ENCODE data around the gene PHC2.

Gene PHC2

DNA sequence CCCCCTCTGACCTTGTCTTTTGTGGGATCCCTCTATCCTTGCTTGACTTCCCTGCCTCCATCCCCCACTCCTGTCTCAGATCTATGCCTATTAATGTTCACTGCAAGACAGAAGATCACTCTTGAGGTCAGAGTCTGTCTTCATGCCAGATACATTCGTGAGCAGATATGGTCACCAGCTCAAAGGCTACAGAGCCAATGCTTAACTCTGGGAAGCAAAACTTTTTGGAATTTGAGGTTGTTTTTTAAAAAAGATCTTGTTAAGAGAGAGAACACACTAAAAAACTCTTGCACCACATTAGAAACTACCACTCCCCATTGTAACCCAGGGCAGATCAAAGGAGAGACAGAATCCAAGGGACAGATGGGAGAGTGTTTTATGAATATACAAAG lies 92.9 kb downstream of the PHC2 start:
- no peak for TF ChIP-seq ZBTB7A (IDR thresholded peaks at IDR 0.05; ENCODE audit: low read depth)
- TF ChIP-seq YY1 (IDR thresholded peaks at IDR 0.05; ENCODE audit: low read depth) = no peak
- no peak for TF ChIP-seq CEBPB (IDR thresholded peaks at IDR 0.05)
- no peak for TF ChIP-seq RAD21 (IDR thresholded peaks at IDR 0.05; ENCODE audit: low read depth)
- TF ChIP-seq EP300 (IDR thresholded peaks at IDR 0.05; ENCODE audit: borderline replicate concordance) = no peak
- TF ChIP-seq TEAD4 (IDR thresholded peaks at IDR 0.05) = no peak
- no peak for TF ChIP-seq CREB1 (IDR thresholded peaks at IDR 0.05; ENCODE audit: low read depth)
- no peak for TF ChIP-seq TCF12 (IDR thresholded peaks at IDR 0.05; ENCODE audit: low read depth)
- TF ChIP-seq EGR1 (IDR thresholded peaks at IDR 0.05) = no peak
- TF ChIP-seq, protein P1, sequence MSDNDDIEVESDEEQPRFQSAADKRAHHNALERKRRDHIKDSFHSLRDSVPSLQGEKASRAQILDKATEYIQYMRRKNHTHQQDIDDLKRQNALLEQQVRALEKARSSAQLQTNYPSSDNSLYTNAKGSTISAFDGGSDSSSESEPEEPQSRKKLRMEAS (IDR thresholded peaks at IDR 0.05) = no peak
- no peak for TF ChIP-seq TAF1 (IDR thresholded peaks at IDR 0.05; ENCODE audit: low read depth)
- no peak for TF ChIP-seq FOXM1 (IDR thresholded peaks at IDR 0.05; ENCODE audit: borderline replicate concordance, low read depth)
- TF ChIP-seq, protein P2, sequence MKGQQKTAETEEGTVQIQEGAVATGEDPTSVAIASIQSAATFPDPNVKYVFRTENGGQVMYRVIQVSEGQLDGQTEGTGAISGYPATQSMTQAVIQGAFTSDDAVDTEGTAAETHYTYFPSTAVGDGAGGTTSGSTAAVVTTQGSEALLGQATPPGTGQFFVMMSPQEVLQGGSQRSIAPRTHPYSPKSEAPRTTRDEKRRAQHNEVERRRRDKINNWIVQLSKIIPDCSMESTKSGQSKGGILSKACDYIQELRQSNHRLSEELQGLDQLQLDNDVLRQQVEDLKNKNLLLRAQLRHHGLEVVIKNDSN (IDR thresholded peaks at IDR 0.05) = no peak
- no peak for TF ChIP-seq NFIC (IDR thresholded peaks at IDR 0.05)
- TF ChIP-seq, protein P3, sequence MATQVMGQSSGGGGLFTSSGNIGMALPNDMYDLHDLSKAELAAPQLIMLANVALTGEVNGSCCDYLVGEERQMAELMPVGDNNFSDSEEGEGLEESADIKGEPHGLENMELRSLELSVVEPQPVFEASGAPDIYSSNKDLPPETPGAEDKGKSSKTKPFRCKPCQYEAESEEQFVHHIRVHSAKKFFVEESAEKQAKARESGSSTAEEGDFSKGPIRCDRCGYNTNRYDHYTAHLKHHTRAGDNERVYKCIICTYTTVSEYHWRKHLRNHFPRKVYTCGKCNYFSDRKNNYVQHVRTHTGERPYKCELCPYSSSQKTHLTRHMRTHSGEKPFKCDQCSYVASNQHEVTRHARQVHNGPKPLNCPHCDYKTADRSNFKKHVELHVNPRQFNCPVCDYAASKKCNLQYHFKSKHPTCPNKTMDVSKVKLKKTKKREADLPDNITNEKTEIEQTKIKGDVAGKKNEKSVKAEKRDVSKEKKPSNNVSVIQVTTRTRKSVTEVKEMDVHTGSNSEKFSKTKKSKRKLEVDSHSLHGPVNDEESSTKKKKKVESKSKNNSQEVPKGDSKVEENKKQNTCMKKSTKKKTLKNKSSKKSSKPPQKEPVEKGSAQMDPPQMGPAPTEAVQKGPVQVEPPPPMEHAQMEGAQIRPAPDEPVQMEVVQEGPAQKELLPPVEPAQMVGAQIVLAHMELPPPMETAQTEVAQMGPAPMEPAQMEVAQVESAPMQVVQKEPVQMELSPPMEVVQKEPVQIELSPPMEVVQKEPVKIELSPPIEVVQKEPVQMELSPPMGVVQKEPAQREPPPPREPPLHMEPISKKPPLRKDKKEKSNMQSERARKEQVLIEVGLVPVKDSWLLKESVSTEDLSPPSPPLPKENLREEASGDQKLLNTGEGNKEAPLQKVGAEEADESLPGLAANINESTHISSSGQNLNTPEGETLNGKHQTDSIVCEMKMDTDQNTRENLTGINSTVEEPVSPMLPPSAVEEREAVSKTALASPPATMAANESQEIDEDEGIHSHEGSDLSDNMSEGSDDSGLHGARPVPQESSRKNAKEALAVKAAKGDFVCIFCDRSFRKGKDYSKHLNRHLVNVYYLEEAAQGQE (IDR thresholded peaks at IDR 0.05; ENCODE audit: low read depth) = no peak

DNA sequence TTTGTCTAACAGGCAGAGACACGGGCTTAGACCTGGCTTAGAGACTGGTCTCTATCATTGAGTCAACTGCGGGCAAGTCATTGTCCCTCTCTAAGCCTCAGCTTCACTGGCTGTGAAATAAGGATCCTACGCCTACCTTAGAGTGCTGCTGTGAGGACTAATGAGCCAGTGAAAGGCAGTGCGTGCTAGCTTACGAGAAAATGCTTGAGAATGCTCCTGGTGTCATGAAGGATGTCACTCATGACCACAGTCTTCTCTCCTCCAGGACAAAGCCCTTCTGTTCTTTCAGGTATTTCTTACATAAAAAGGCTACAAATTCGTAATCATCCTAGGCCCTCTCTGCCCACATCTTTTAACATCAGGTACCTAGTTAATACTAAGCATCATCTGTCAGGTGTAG lies 93.5 kb downstream of the PHC2 start:
- no peak for TF ChIP-seq CREB1 (IDR thresholded peaks at IDR 0.05; ENCODE audit: low read depth)
- TF ChIP-seq TCF12 (IDR thresholded peaks at IDR 0.05; ENCODE audit: low read depth) = no peak
- no peak for TF ChIP-seq TAF1 (IDR thresholded peaks at IDR 0.05; ENCODE audit: low read depth)
- TF ChIP-seq TEAD4 (IDR thresholded peaks at IDR 0.05) = no peak
- TF ChIP-seq, protein P2 (IDR thresholded peaks at IDR 0.05) = no peak
- no peak for TF ChIP-seq FOXM1 (IDR thresholded peaks at IDR 0.05; ENCODE audit: borderline replicate concordance, low read depth)
- TF ChIP-seq, protein P3 (IDR thresholded peaks at IDR 0.05; ENCODE audit: low read depth) = no peak
- no peak for TF ChIP-seq NFIC (IDR thresholded peaks at IDR 0.05)
- no peak for TF ChIP-seq CEBPB (IDR thresholded peaks at IDR 0.05)
- no peak for TF ChIP-seq RAD21 (IDR thresholded peaks at IDR 0.05; ENCODE audit: low read depth)
- TF ChIP-seq EGR1 (IDR thresholded peaks at IDR 0.05) = no peak

DNA sequence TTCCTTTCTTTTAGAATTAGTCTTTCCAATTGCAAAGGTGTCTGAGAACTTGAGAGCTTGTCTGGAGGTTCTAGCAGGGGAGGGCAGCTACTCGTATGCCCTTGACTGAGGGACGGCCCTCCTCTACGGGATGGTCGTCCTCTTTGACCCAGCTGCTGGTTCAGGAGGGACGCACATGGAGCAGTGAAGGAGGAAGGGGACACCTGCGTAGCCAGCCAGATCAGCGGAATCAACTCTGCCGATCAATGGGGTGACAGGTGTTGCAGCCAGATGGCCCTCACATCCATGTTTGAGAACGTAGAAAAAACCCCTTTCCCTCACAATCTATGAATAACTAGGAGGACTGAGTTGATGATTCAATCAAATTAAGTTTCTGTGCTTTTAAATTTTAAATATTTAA lies 94.3 kb downstream of the PHC2 start:
- TF ChIP-seq TAF1 (IDR thresholded peaks at IDR 0.05; ENCODE audit: low read depth) (no peak), NFIC (IDR thresholded peaks at IDR 0.05) (no peak), TEAD4 (IDR thresholded peaks at IDR 0.05) (no peak), FOXM1 (IDR thresholded peaks at IDR 0.05; ENCODE audit: borderline replicate concordance, low read depth) (no peak), EGR1 (IDR thresholded peaks at IDR 0.05) (no peak), CREB1 (IDR thresholded peaks at IDR 0.05; ENCODE audit: low read depth) (no peak), EP300 (IDR thresholded peaks at IDR 0.05; ENCODE audit: borderline replicate concordance) (no peak), TCF12 (IDR thresholded peaks at IDR 0.05; ENCODE audit: low read depth) (no peak), RAD21 (IDR thresholded peaks at IDR 0.05; ENCODE audit: low read depth) (no peak), ZBTB7A (IDR thresholded peaks at IDR 0.05; ENCODE audit: low read depth) (no peak), YY1 (IDR thresholded peaks at IDR 0.05; ENCODE audit: low read depth) (no peak), CEBPB (IDR thresholded peaks at IDR 0.05) (no peak)
- TF ChIP-seq, protein P3 (IDR thresholded peaks at IDR 0.05; ENCODE audit: low read depth) = no peak
- TF ChIP-seq, protein P1 (IDR thresholded peaks at IDR 0.05) = no peak
- TF ChIP-seq, protein P2 (IDR thresholded peaks at IDR 0.05) = no peak

DNA sequence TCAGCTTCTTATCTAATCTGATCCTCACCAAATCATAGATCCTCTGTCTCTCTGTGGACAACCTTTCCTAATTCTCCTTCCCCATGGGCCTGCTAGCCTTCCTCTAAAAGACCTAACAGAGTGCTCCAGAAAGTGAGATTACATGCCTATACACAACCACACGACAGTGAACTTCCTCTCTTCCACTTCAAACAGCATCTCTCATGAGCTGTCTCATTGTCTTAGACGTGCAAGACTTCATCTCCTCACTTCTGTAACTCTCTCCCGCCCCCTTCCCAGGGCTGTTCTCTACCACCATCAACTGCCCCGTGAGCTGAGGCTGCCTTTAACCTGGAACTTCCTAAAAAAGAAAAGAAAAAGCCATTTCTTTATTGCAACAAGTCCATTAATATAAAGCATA lies 95.9 kb downstream of the PHC2 start:
- TF ChIP-seq, protein P1 (IDR thresholded peaks at IDR 0.05) = no peak
- no peak for TF ChIP-seq NFIC (IDR thresholded peaks at IDR 0.05)
- TF ChIP-seq TCF12 (IDR thresholded peaks at IDR 0.05; ENCODE audit: low read depth) = no peak
- TF ChIP-seq TAF1 (IDR thresholded peaks at IDR 0.05; ENCODE audit: low read depth) = no peak
- no peak for TF ChIP-seq ZBTB7A (IDR thresholded peaks at IDR 0.05; ENCODE audit: low read depth)
- no peak for TF ChIP-seq FOXM1 (IDR thresholded peaks at IDR 0.05; ENCODE audit: borderline replicate concordance, low read depth)
- no peak for TF ChIP-seq EP300 (IDR thresholded peaks at IDR 0.05; ENCODE audit: borderline replicate concordance)
- TF ChIP-seq RAD21 (IDR thresholded peaks at IDR 0.05; ENCODE audit: low read depth) = no peak
- TF ChIP-seq EGR1 (IDR thresholded peaks at IDR 0.05) = no peak
- TF ChIP-seq TEAD4 (IDR thresholded peaks at IDR 0.05) = no peak
- TF ChIP-seq CREB1 (IDR thresholded peaks at IDR 0.05; ENCODE audit: low read depth) = no peak
- TF ChIP-seq, protein P2 (IDR thresholded peaks at IDR 0.05) = no peak
- TF ChIP-seq CEBPB (IDR thresholded peaks at IDR 0.05) = no peak
- TF ChIP-seq, protein P3 (IDR thresholded peaks at IDR 0.05; ENCODE audit: low read depth) = no peak
- TF ChIP-seq YY1 (IDR thresholded peaks at IDR 0.05; ENCODE audit: low read depth) = no peak
